Karpas-422 (cell line): ENCODE results near the gene MYL12A. TPM values are rescaled to one million over a fixed set of nuclear protein-coding genes. Genes with fewer than 3 reads are reported as not detected.
"Not testable (repeated sequence)": the region's sequence is repeated elsewhere in the genome, so short reads cannot be mapped to it uniquely, and the experiment has no call there.

Source experiments
- DNase-seq: peaks from one replicate; pipeline ENCODE4 v3.0.0-alpha.2; 2015
- H2AFZ ChIP-seq: fragments of 200-600 bp; sonication (generic); 2 replicates; pipeline ENCODE4 v1.6.1; 2014; ENCODE audit warnings: antibody characterized with exemption, low read length, mixed read lengths
- H3K27ac ChIP-seq: fragments of 200-600 bp; sonication (generic); 2 replicates; pipeline ENCODE4 v1.5.1; 2014; ENCODE audit warnings: mild to moderate bottlenecking, low read length, moderate library complexity
- H3K27me3 ChIP-seq: fragments of 200-600 bp; sonication (generic); 2 replicates; pipeline ENCODE4 v1.6.1; 2014; ENCODE audit warnings: low read length, mixed read lengths
- H3K36me3 ChIP-seq: fragments of 200-600 bp; sonication (generic); 2 replicates; pipeline ENCODE4 v1.6.1; 2014; ENCODE audit warnings: low read length, mixed read lengths; ENCODE audit not compliant: insufficient read depth
- H3K4me1 ChIP-seq: fragments of 200-600 bp; sonication (generic); 2 replicates; pipeline ENCODE4 v1.6.1; 2014; ENCODE audit warnings: mild to moderate bottlenecking, low read length, mixed read lengths
- H3K4me2 ChIP-seq: fragments of 200-600 bp; sonication (generic); 2 replicates; pipeline ENCODE4 v1.6.1; 2014; ENCODE audit warnings: low read length, low read depth, mild to moderate bottlenecking; ENCODE audit not compliant: poor library complexity, severe bottlenecking
- H3K4me3 ChIP-seq: fragments of 200-600 bp; sonication (generic); 2 replicates; pipeline ENCODE4 v1.5.1; 2014; ENCODE audit warnings: mild to moderate bottlenecking, antibody characterized with exemption, low read length, mixed read lengths
- H3K79me2 ChIP-seq: fragments of 200-600 bp; sonication (generic); 2 replicates; pipeline ENCODE4 v1.6.1; 2014; ENCODE audit warnings: mild to moderate bottlenecking, low read length, mixed read lengths
- H3K9ac ChIP-seq: fragments of 200-600 bp; sonication (generic); 2 replicates; pipeline ENCODE4 v1.6.0; 2014; ENCODE audit warnings: low read length
- H3K9me2 ChIP-seq: fragments of 200-600 bp; sonication (generic), shearing (Covaris generic); replicated peaks from 2 replicates; pipeline ENCODE4 v1.6.0; 2014; ENCODE audit warnings: mild to moderate bottlenecking, low read length, moderate library complexity; ENCODE audit not compliant: insufficient read depth
- H3K9me3 ChIP-seq: fragments of 300-700, 200-600 bp; sonication (generic); 2 replicates; pipeline ENCODE4 v1.6.1; 2014; ENCODE audit warnings: low read length, mixed read lengths
- H4K20me1 ChIP-seq: fragments of 200-600 bp; sonication (generic); 2 replicates; pipeline ENCODE4 v1.6.1; 2014; ENCODE audit warnings: mild to moderate bottlenecking, antibody characterized with exemption, low read length, low read depth; ENCODE audit not compliant: insufficient read depth
- total RNA-seq: library from RNA; depleted of rRNA; stranded (reverse); fragments of >200 nt; shearing (Covaris generic); gene quantifications from 2 replicates; pipeline ENCODE4 v1.2.3, GENCODE V29; 2014; ENCODE audit warnings: low replicate concordance

MYL12A gene
- total RNA-seq, 1 experiment from 2014 or later = 482 TPM

DNA sequence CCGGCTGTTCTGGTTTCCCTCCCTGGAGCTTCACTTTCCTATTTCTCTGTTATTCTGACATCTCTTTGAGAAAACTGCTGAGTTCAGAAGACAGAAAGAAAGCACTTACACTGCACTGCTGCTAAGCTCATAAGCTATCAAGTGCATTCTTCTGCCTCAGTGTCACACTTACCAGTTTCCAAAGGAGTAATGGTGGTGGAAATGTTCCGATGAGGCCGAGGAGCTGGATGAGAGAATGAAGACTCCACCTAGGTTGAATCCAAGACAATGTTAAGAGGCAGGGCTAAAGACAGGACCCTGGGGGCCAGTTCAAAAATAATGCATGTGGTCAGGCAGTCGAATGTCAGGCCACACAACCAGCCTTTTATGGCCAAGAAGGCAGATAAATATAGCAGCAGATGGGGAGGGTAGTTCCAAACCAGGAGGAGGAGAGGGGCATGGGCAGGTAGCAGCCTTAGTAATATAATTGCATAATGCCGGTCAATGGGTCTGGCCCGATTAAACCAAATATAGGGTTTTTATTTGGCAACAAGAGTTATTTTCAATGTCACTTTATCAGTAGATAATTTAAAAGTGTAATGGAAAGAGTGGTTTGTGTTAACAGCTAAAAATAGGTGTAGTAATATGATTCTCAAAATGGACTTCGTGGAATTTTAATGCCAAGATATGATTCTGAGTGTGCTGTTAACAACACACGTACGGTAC is 27.8 kb upstream of the MYL12A start, which contains the start of gene MYOM1:
Gene MYOM1, minus strand, starts transcription at position 338 of the 705 bp plus-strand sequence. CDS start 4,745 bp downstream, outside the sequence.
- DNase-seq = no peak

GRCh38 chr18:3220868-3221267 is 26.7 kb upstream of the MYL12A start:
- not testable (repeated sequence) for DNase-seq, H3K9me3 ChIP-seq, H3K36me3 ChIP-seq, H3K4me2 ChIP-seq, H3K27ac ChIP-seq, H3K9me2 ChIP-seq, H3K27me3 ChIP-seq, H3K4me3 ChIP-seq, H3K9ac ChIP-seq, H3K4me1 ChIP-seq, H4K20me1 ChIP-seq, H2AFZ ChIP-seq, H3K79me2 ChIP-seq

More for the DNA sequence above, 27.8 kb upstream of the MYL12A start, which contains the start of gene MYOM1:
- H3K79me2 ChIP-seq = no peaks in the 10 kb centered on the region
- H3K4me3 ChIP-seq = no peak within 1 kb of the TSS
- no peaks in the 10 kb centered on the region for H3K36me3 ChIP-seq
- H3K27ac ChIP-seq = no peak within 1 kb of the TSS
- H3K27me3 ChIP-seq = no peaks in the 10 kb centered on the region
- no peaks in the 10 kb centered on the region for H4K20me1 ChIP-seq
- no peak within 1 kb of the TSS for H2AFZ ChIP-seq
- H3K9me3 ChIP-seq = no peaks in the 10 kb centered on the region
- H3K4me2 ChIP-seq = no peak within 1 kb of the TSS
- no peak within 1 kb of the TSS for H3K9ac ChIP-seq
- H3K9me2 ChIP-seq = no peaks in the 10 kb centered on the region
- no peaks in the 10 kb centered on the region for H3K4me1 ChIP-seq

DNA sequence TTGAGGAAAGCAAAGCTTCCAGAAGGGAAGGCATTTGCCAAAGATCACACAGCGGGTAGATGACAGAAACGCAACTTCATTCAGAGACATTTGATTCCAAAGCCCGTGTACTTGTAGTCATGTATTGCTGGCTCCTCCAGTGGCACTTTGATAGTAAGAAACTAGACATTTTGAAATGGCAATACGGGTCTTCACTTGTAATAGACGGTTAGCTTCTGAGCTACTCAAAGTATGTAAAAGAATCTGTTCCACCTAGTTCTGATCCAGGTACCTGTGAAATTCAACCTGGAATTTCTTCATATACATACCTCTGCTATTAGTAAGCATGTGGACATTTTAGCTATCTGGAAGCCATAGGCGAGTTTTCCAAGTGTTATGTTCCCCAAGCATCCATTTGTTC is 26.1 kb upstream of the MYL12A start:
- Histone ChIP-seq H3K27me3 (no peaks in the 10 kb centered on the region), H2AFZ (no peak overlapping the region), H3K36me3 (no peaks in the 10 kb centered on the region), H3K27ac (no peak overlapping the region), H4K20me1 (no peaks in the 10 kb centered on the region), H3K9me3 (no peaks in the 10 kb centered on the region), H3K9me2 (no peaks in the 10 kb centered on the region), H3K79me2 (no peaks in the 10 kb centered on the region), H3K4me1 (no peaks in the 10 kb centered on the region), H3K4me3 (no peak overlapping the region), H3K4me2 (no peak overlapping the region), H3K9ac (no peak overlapping the region)
- DNase-seq = no peak

DNA sequence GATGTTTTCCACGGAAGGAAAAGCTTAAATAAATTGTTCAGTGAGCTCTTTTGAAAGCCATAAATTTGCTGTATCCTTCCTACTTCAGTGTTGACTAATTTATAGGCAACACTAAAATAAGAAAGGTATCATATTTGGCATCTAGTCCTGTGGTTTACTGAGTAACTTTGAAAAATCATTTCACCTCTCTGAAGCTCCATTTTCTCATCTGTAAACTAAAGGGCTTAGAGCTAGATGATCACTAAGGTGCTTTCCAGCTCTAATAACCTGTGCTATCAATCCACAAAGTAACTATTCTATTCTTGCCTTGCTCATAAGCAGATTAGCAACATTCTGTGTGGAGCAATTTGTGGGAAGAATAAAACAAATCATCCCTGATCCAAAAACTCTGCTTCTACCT is 24.2 kb upstream of the MYL12A start:
- Histone ChIP-seq H3K36me3 (no peaks in the 10 kb centered on the region), H3K9me3 (no peaks in the 10 kb centered on the region), H3K9me2 (no peaks in the 10 kb centered on the region), H3K4me2 (no peak overlapping the region), H2AFZ (no peak overlapping the region), H3K4me1 (no peaks in the 10 kb centered on the region), H3K27ac (no peak overlapping the region), H3K27me3 (no peaks in the 10 kb centered on the region), H3K9ac (no peak overlapping the region), H4K20me1 (no peaks in the 10 kb centered on the region), H3K4me3 (no peak overlapping the region), H3K79me2 (no peaks in the 10 kb centered on the region)
- DNase-seq = no peak

DNA sequence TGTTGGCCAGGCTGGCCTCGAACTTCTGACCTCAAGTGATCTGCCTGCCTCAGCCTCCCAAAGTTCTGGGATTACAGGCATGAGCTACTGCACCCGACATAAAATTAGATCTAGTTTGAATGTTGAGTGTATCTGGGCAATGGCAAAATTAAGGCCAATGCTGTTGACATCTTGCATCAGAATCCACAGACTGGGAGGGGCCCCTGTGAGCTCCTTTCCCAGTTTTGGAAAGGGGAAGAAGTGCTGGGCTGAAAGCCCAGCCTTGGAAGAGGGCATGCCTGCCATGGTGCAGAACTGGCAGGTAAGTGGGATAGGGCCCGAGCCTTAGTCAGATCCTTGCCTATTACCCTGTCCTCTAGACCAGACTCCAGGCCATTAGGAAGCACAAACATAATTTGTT is 23.4 kb upstream of the MYL12A start:
- H3K4me3 ChIP-seq = no peak overlapping the region
- no peaks in the 10 kb centered on the region for H3K27me3 ChIP-seq
- H3K79me2 ChIP-seq = no peaks in the 10 kb centered on the region
- H3K27ac ChIP-seq = no peak overlapping the region
- H3K9me3 ChIP-seq = no peaks in the 10 kb centered on the region
- H3K4me2 ChIP-seq = no peak overlapping the region
- DNase-seq = no peak
- H3K4me1 ChIP-seq = no peaks in the 10 kb centered on the region
- no peak overlapping the region for H2AFZ ChIP-seq
- no peaks in the 10 kb centered on the region for H3K9me2 ChIP-seq
- H4K20me1 ChIP-seq = no peaks in the 10 kb centered on the region
- H3K36me3 ChIP-seq = no peaks in the 10 kb centered on the region
- H3K9ac ChIP-seq = no peak overlapping the region

DNA sequence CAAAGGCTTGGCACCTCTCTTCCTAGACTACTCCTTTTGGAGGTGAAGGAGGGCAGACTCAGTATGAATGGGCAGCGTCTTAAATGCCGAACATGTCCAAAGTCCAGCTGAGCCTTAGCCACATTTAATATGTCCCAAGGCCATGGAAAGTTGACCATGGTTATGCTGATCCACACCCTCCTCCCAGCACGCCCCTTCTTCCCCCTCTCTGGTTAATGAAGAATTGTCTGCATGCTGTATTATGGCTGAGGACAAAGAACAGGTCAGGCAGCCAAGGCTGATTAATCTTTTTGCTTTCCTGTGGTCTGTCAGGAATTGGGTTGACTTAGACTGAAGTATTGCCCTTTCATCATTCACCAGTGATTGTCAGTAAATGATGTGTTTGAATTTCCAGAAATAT is 22.0 kb upstream of the MYL12A start:
- no peak for DNase-seq
- H3K4me3 ChIP-seq = no peak overlapping the region
- H3K4me1 ChIP-seq = peaks cover 1% of the 10 kb centered on the region
- H3K27ac ChIP-seq = no peak overlapping the region
- no peaks in the 10 kb centered on the region for H3K79me2 ChIP-seq
- no peaks in the 10 kb centered on the region for H3K27me3 ChIP-seq
- H3K36me3 ChIP-seq = no peaks in the 10 kb centered on the region
- H2AFZ ChIP-seq = no peak overlapping the region
- no peak overlapping the region for H3K9ac ChIP-seq
- H3K9me2 ChIP-seq = no peaks in the 10 kb centered on the region
- no peaks in the 10 kb centered on the region for H3K9me3 ChIP-seq
- no peak overlapping the region for H3K4me2 ChIP-seq
- no peaks in the 10 kb centered on the region for H4K20me1 ChIP-seq

- peaks cover 3% of the 10 kb centered on the region for H3K4me1 ChIP-seq
- no peak for DNase-seq
- no peaks in the 10 kb centered on the region for H3K79me2 ChIP-seq
- H3K27me3 ChIP-seq = no peaks in the 10 kb centered on the region
- H3K36me3 ChIP-seq = no peaks in the 10 kb centered on the region
- H3K9me3 ChIP-seq = no peaks in the 10 kb centered on the region
- no peaks in the 10 kb centered on the region for H4K20me1 ChIP-seq
- no peaks in the 10 kb centered on the region for H3K9me2 ChIP-seq
- no peak overlapping the region for H3K4me3 ChIP-seq
- H2AFZ ChIP-seq = no peak overlapping the region
- no peak overlapping the region for H3K9ac ChIP-seq
- no peak overlapping the region for H3K27ac ChIP-seq
- H3K4me2 ChIP-seq = no peak overlapping the region
Observed at GRCh38 chr18:3226048-3226447, 21.6 kb upstream of the MYL12A start.

DNA sequence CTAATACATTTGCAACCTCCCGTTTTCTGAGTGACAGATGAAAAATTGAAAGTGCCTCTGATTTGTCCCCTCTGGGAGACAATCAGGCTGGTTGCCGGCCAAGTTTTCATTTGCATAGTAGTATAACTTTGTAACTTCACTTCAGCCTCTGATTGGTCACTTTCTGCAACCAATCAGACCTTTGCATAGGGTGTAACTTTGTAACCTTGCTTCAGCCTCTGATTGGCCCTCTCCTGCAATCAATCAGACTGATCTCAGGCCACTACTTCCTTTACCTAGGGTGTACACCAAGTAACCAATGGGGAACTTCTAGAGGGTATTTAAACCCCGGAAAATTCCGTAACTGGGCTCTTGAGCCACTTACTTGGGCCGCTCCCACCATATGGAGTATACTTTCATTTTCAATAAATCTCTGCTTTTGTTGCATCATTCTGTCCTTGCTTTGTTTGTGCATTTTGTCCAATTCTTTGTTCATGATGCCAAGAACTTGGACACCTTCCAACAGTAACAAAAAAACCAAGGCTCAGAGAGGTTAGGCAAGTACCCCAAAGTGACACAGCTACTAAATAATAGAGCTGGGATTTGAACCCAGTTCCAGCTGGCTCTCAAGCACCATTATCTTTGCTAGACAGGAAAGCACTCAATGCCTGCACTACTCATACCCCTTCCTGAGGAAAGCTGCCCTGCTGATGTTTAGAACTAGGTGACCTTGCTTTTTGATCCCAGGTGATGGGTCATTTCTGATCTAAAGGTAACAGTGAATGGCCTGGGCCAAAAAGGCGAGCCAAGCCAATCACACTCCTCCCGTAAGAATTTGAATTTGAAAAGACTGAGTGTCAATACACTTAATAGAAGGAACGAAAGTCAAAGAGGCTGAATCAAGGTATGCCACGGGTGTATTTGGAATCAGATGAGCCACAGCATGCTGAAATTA is 16.9 kb upstream of the MYL12A start:
- H3K9ac ChIP-seq = no peak overlapping the region
- H3K79me2 ChIP-seq = no peaks in the 10 kb centered on the region
- H3K27ac ChIP-seq = no peak overlapping the region
- no peaks in the 10 kb centered on the region for H4K20me1 ChIP-seq
- DNase-seq = peak; percentile 72
- no peaks in the 10 kb centered on the region for H3K36me3 ChIP-seq
- H3K4me3 ChIP-seq = no peak overlapping the region
- H3K4me2 ChIP-seq = peak overlapping the region; percentile 20
- no peaks in the 10 kb centered on the region for H3K9me3 ChIP-seq
- H3K4me1 ChIP-seq = peaks cover 3% of the 10 kb centered on the region
- H3K27me3 ChIP-seq = no peaks in the 10 kb centered on the region
- H2AFZ ChIP-seq = no peak overlapping the region
- no peaks in the 10 kb centered on the region for H3K9me2 ChIP-seq
